WTC11 (cell line): Measurements from ENCODE around the gene PLPP7. TPM values are rescaled to one million over a fixed set of nuclear protein-coding genes. Genes with fewer than 3 reads are reported as not detected.
"Not testable (repeated sequence)": the region's sequence is repeated elsewhere in the genome, so short reads cannot be mapped to it uniquely, and the experiment has no call there.

Experiments used
- ATAC-seq: fragments of 200-7000 bp; cut with Tn5 transposase; 2 replicates; pipeline ENCODE4 v1.10.0; 2021; ENCODE audit warnings: mild to moderate bottlenecking, moderate library complexity
- CTCF ChIA-PET: fragments of 300-600 bp; sonication (Branson Sonifier 250); formaldehyde crosslinking; loops from one replicate; lab custom pipeline; 2021; ENCODE audit warnings: antibody characterized with exemption; lab: Charles Lee
- POLR2A ChIA-PET: fragments of 350-600 bp; sonication (Branson Sonifier 250); formaldehyde crosslinking; loops from one replicate; lab custom pipeline; 2021; ENCODE audit warnings: antibody characterized with exemption; lab: Charles Lee
- DNase-seq: peaks from one replicate; pipeline ENCODE4 v3.0.0; 2021; ENCODE audit warnings: low spot score
- H3K27ac Mint-ChIP-seq: 2 replicates; pipeline ENCODE4 v1.8.0; 2021; ENCODE audit warnings: mixed read lengths
- H3K27me3 Mint-ChIP-seq: 2 replicates; pipeline ENCODE4 v1.8.0; 2021; ENCODE audit warnings: low read depth, mild to moderate bottlenecking, moderate library complexity, mixed read lengths
- H3K36me3 Mint-ChIP-seq: 2 replicates; pipeline ENCODE4 v1.8.0; 2021; ENCODE audit warnings: mixed read lengths
- H3K4me1 Mint-ChIP-seq: 2 replicates; pipeline ENCODE4 v1.8.0; 2022; ENCODE audit warnings: mixed read lengths
- H3K4me3 Mint-ChIP-seq: 2 replicates; pipeline ENCODE4 v1.8.0; 2021; ENCODE audit warnings: mild to moderate bottlenecking, moderate library complexity, mixed read lengths
- H3K9me3 Mint-ChIP-seq: 2 replicates; pipeline ENCODE4 v1.8.0; 2021; ENCODE audit warnings: mixed read lengths
- FOXP1 ChIP-seq: sonication (generic); formaldehyde crosslinking; IDR thresholded peaks from 2 replicates; pipeline ENCODE4 v1.8.0; 2022; ENCODE audit warnings: missing genetic modification reagents, mild to moderate bottlenecking, moderate library complexity, borderline replicate concordance
- NFYB ChIP-seq: sonication (generic); formaldehyde crosslinking; conservative IDR thresholded peaks from 2 replicates; pipeline ENCODE4 v1.8.0; 2022; ENCODE audit warnings: low read depth, missing genetic modification reagents
- PRRX2 ChIP-seq: fragments of 250-450 bp; sonication (Bioruptor Pico); IDR thresholded peaks from 2 replicates; pipeline ENCODE4 v1.8.0; 2021; ENCODE audit warnings: mild to moderate bottlenecking
- SP1 ChIP-seq: sonication (generic); formaldehyde crosslinking; conservative IDR thresholded peaks from 2 replicates; pipeline ENCODE4 v1.8.1; 2022; ENCODE audit warnings: missing genetic modification reagents
- TEAD4 ChIP-seq: sonication (generic); formaldehyde crosslinking; IDR thresholded peaks from 2 replicates; pipeline ENCODE4 v1.8.0; 2022; ENCODE audit warnings: mild to moderate bottlenecking, missing genetic modification reagents
- TP53 ChIP-seq: sonication (generic); formaldehyde crosslinking; IDR thresholded peaks from 2 replicates; pipeline ENCODE4 v1.8.1; 2023; ENCODE audit warnings: mild to moderate bottlenecking, missing genetic modification reagents
- ZNF121 ChIP-seq: sonication (generic); formaldehyde crosslinking; IDR thresholded peaks from 2 replicates; pipeline ENCODE4 v1.8.0; 2023; ENCODE audit warnings: missing genetic modification reagents
- total RNA-seq: library from RNA; stranded (reverse); gene quantifications from 3 replicates; pipeline ENCODE4 v1.2.3, GENCODE V29; 2021
- TF ChIP-seq, protein P1 (sequence below): sonication (generic); formaldehyde crosslinking; IDR thresholded peaks from 2 replicates; pipeline ENCODE4 v1.8.1; 2023; ENCODE audit warnings: mild to moderate bottlenecking, missing genetic modification reagents, moderate library complexity
- TF ChIP-seq, protein P2 (sequence below): sonication (generic); formaldehyde crosslinking; IDR thresholded peaks from 2 replicates; pipeline ENCODE4 v1.8.0; 2022; ENCODE audit warnings: mild to moderate bottlenecking, missing genetic modification reagents
- TF ChIP-seq, protein P3 (sequence below): fragments of 200-600 bp; IDR thresholded peaks from 2 replicates; pipeline ENCODE4 v1.8.0; 2022; ENCODE audit warnings: antibody characterized with exemption
- TF ChIP-seq, protein P4 (sequence below): fragments of 250-450 bp; sonication (Bioruptor Pico); IDR thresholded peaks from 2 replicates; pipeline ENCODE4 v2.1.2; 2022; ENCODE audit warnings: mild to moderate bottlenecking, moderate library complexity
- TF ChIP-seq, protein P5 (sequence below): sonication (generic); formaldehyde crosslinking; IDR thresholded peaks from 2 replicates; pipeline ENCODE4 v1.8.1; 2022; ENCODE audit warnings: low read depth, missing genetic modification reagents, borderline replicate concordance
- TF ChIP-seq, protein P6 (sequence below): sonication (generic); formaldehyde crosslinking; IDR thresholded peaks from 2 replicates; pipeline ENCODE4 v1.8.1; 2023; ENCODE audit warnings: mild to moderate bottlenecking, moderate library complexity, missing genetic modification reagents
- TF ChIP-seq, protein P7 (sequence below): sonication (generic); formaldehyde crosslinking; conservative IDR thresholded peaks from 2 replicates; pipeline ENCODE4 v1.8.1; 2023; ENCODE audit warnings: mild to moderate bottlenecking, low read depth, missing genetic modification reagents, moderate library complexity

PLPP7 gene
- total RNA-seq, 1 experiment from 2014 or later, result 4.2 TPM

DNA sequence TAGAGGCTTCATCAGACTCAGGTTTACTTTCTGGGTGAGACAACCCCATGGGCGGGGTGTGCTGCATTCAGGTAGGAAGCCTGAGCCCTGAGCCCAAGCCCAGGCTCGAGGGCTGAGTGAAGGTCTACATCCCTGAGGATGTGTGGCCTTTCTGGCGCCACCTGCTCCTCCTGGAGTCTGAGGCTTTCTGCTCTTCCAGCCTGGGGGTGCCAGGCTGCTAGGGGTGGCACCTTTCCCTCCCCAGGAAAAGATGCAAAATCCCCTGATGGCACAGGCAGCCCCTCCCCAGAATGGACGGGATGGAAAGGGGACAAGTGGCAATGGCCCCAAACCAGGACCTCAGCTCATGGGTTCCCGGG is 60.0 kb downstream of the PLPP7 start (continued):
- TF ChIP-seq, protein P1, sequence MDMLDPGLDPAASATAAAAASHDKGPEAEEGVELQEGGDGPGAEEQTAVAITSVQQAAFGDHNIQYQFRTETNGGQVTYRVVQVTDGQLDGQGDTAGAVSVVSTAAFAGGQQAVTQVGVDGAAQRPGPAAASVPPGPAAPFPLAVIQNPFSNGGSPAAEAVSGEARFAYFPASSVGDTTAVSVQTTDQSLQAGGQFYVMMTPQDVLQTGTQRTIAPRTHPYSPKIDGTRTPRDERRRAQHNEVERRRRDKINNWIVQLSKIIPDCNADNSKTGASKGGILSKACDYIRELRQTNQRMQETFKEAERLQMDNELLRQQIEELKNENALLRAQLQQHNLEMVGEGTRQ, result no peak
- TF ChIP-seq, protein P2, sequence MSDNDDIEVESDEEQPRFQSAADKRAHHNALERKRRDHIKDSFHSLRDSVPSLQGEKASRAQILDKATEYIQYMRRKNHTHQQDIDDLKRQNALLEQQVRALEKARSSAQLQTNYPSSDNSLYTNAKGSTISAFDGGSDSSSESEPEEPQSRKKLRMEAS (CRISPR knock-in tag), result no peak
- TF ChIP-seq, protein P3, sequence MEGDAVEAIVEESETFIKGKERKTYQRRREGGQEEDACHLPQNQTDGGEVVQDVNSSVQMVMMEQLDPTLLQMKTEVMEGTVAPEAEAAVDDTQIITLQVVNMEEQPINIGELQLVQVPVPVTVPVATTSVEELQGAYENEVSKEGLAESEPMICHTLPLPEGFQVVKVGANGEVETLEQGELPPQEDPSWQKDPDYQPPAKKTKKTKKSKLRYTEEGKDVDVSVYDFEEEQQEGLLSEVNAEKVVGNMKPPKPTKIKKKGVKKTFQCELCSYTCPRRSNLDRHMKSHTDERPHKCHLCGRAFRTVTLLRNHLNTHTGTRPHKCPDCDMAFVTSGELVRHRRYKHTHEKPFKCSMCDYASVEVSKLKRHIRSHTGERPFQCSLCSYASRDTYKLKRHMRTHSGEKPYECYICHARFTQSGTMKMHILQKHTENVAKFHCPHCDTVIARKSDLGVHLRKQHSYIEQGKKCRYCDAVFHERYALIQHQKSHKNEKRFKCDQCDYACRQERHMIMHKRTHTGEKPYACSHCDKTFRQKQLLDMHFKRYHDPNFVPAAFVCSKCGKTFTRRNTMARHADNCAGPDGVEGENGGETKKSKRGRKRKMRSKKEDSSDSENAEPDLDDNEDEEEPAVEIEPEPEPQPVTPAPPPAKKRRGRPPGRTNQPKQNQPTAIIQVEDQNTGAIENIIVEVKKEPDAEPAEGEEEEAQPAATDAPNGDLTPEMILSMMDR, result no peak
- no peak for TF ChIP-seq NFYB (CRISPR knock-in tag)
- no peak for TF ChIP-seq FOXP1 (CRISPR knock-in tag)
- TF ChIP-seq, protein P4, sequence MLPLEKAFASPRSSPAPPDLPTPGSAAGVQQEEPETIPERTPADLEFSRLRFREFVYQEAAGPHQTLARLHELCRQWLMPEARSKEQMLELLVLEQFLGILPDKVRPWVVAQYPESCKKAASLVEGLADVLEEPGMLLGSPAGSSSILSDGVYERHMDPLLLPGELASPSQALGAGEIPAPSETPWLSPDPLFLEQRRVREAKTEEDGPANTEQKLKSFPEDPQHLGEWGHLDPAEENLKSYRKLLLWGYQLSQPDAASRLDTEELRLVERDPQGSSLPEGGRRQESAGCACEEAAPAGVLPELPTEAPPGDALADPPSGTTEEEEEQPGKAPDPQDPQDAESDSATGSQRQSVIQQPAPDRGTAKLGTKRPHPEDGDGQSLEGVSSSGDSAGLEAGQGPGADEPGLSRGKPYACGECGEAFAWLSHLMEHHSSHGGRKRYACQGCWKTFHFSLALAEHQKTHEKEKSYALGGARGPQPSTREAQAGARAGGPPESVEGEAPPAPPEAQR (CRISPR knock-in tag), result no peak
- TF ChIP-seq, protein P5, sequence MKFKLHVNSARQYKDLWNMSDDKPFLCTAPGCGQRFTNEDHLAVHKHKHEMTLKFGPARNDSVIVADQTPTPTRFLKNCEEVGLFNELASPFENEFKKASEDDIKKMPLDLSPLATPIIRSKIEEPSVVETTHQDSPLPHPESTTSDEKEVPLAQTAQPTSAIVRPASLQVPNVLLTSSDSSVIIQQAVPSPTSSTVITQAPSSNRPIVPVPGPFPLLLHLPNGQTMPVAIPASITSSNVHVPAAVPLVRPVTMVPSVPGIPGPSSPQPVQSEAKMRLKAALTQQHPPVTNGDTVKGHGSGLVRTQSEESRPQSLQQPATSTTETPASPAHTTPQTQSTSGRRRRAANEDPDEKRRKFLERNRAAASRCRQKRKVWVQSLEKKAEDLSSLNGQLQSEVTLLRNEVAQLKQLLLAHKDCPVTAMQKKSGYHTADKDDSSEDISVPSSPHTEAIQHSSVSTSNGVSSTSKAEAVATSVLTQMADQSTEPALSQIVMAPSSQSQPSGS, result no peak
- no peak for TF ChIP-seq TEAD4 (CRISPR knock-in tag)

DNA sequence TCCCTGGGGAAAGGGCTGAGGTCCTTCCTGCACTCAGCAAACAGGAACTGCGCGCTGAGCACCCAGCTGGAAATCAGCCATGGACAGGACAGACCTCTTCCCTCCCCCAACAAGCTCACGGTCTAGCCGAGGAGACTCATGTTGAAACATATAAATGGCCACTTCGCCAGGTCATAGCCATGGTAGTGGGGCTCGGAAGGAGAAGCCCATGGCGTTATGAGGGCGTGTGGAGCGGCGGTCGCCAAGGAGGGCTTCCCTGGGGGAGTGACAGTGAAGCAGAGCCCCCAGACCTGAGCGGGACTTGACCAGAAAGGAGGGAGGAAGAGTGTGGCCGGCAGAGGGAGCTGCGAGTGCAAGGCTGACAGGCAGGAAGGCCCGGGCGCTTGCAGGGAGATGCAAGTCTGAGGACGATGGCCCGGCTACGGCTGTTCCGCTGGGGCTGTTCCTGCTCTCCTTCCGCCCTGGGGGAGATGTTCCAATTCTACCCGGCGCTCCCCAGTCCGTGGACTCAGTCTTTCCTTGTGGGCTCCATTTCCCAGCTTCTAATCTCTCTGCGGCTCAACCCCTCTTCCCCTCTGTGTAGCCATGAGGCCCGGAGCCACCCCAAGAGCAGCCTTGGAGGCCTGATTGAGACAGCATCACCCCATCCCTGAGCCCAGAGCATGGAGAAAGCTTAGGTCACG is 60.5 kb downstream of the PLPP7 start:
- Mint-ChIP-seq H3K4me3 (peak overlapping the region; percentile 62), H3K27ac (peak overlapping the region; percentile 75; the same call in 1 of the 2 replicates), H3K27me3 (peaks cover 4% of the 10 kb centered on the region), H3K36me3 (peaks cover 8% of the 10 kb centered on the region), H3K4me1 (peaks cover 7% of the 10 kb centered on the region), H3K9me3 (peaks cover 8% of the 10 kb centered on the region)
- TF ChIP-seq SP1 (CRISPR knock-in tag) (0 out of 2 replicates have a peak, but pooled peaks have one; percentile 24), TP53 (CRISPR knock-in tag) (peak; percentile 48; the same call in 1 of the 2 replicates), PRRX2 (no peak), ZNF121 (CRISPR knock-in tag) (no peak), FOXP1 (CRISPR knock-in tag) (peak; percentile 28; the same call in 1 of the 2 replicates)
- TF ChIP-seq, protein P6, sequence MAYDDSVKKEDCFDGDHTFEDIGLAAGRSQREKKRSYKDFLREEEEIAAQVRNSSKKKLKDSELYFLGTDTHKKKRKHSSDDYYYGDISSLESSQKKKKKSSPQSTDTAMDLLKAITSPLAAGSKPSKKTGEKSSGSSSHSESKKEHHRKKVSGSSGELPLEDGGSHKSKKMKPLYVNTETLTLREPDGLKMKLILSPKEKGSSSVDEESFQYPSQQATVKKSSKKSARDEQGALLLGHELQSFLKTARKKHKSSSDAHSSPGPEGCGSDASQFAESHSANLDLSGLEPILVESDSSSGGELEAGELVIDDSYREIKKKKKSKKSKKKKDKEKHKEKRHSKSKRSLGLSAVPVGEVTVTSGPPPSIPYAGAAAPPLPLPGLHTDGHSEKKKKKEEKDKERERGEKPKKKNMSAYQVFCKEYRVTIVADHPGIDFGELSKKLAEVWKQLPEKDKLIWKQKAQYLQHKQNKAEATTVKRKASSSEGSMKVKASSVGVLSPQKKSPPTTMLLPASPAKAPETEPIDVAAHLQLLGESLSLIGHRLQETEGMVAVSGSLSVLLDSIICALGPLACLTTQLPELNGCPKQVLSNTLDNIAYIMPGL (CRISPR knock-in tag), result peak; percentile 81
- TF ChIP-seq, protein P2 (CRISPR knock-in tag), result peak; percentile 79
- TF ChIP-seq, protein P3, result peak; percentile 68
- TF ChIP-seq, protein P7, sequence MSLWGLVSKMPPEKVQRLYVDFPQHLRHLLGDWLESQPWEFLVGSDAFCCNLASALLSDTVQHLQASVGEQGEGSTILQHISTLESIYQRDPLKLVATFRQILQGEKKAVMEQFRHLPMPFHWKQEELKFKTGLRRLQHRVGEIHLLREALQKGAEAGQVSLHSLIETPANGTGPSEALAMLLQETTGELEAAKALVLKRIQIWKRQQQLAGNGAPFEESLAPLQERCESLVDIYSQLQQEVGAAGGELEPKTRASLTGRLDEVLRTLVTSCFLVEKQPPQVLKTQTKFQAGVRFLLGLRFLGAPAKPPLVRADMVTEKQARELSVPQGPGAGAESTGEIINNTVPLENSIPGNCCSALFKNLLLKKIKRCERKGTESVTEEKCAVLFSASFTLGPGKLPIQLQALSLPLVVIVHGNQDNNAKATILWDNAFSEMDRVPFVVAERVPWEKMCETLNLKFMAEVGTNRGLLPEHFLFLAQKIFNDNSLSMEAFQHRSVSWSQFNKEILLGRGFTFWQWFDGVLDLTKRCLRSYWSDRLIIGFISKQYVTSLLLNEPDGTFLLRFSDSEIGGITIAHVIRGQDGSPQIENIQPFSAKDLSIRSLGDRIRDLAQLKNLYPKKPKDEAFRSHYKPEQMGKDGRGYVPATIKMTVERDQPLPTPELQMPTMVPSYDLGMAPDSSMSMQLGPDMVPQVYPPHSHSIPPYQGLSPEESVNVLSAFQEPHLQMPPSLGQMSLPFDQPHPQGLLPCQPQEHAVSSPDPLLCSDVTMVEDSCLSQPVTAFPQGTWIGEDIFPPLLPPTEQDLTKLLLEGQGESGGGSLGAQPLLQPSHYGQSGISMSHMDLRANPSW (CRISPR knock-in tag), result no peak
- ATAC-seq (peak; percentile 93), DNase-seq (peak; percentile 96)
- ChIA-PET CTCF (interaction anchor here (0.5 to 4.6 kb wide), 60 partner anchors 10 to 393 kb away, joined by 3 to 72 read pairs (median 5); partner anchors contain the start of genes PLPP7, POMT1 and RAPGEF1), POLR2A (interaction anchor here (0.5 to 2.6 kb wide), 5 partner anchors 14 to 253 kb away, joined by 3 to 9 read pairs (median 4); no protein-coding TSS in a partner anchor)

DNA sequence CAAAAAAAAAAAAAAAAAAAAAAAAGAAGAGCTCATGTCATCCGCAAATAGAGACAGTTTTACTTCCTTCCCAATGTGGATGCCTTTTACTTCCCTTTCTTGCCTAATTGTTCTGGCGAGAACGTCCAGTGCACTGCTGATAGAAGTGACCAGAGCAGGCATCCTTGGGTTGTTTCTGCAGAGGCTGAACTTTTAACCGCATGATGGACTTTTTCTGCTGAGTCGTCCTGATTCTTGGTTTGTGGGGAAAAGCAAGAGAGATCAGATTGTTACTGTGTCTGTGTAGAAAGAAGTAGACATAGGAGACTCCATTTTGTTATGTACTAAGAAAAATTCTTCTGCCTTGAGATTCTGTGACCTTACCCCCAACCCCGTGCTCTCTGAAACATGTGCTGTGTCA is 67.0 kb downstream of the PLPP7 start:
- H3K27ac Mint-ChIP-seq, result peak overlapping the region; percentile 23; the same call in 1 of the 2 replicates
- POLR2A ChIA-PET, result not testable (repeated sequence)
- CTCF ChIA-PET, result interaction anchor here (0.7 kb wide), 1 partner anchor 70 kb away, joined by 3 read pairs; no protein-coding TSS in a partner anchor

More for the DNA sequence above, 67.0 kb downstream of the PLPP7 start:
- not testable (repeated sequence) for DNase-seq, ATAC-seq, H3K27me3 Mint-ChIP-seq, H3K36me3 Mint-ChIP-seq, H3K4me3 Mint-ChIP-seq, H3K9me3 Mint-ChIP-seq
- H3K4me1 Mint-ChIP-seq, result peaks cover 20% of the 10 kb centered on the region
